Measurements from ENCODE around the gene MNAT1. TPM values are rescaled to one million over a fixed set of nuclear protein-coding genes. Genes with fewer than 3 reads are reported as not detected.

The MNAT1 gene
- total RNA-seq, 3 donors from 2014 or later (not counting 1 experiment from before 2014, with no cell fraction given), result 33.8 to 45.4 (median 34.0) TPM

GRCh38 chr14:60861545-60862140, 127.1 kb downstream of the MNAT1 start:
- Mint-ChIP-seq H3K4me3 (no peak overlapping the region), H3K27me3 (ENCODE audit: low read depth in 2 of 2) (no peaks in the 10 kb centered on the region), H3K36me3 (no peaks in the 10 kb centered on the region), H3K9me3 (peaks cover 0 to 3% of the 10 kb centered on the region in 2 donors), H3K4me1 (peaks cover 6% of the 10 kb centered on the region in 2 donors), H3K27ac (no peak overlapping the region)
- no peak for DNase-seq
- Histone ChIP-seq H3K27ac (ENCODE audit: low read length) (no peak overlapping the region), H3K27me3 (ENCODE audit: control insufficient read depth, insufficient read depth, low read length) (no peaks in the 10 kb centered on the region), H3K36me3 (ENCODE audit: control insufficient read depth, insufficient read depth, low read length) (no peaks in the 10 kb centered on the region), H3K9me3 (ENCODE audit: control insufficient read depth, insufficient read depth, low read length) (no peaks in the 10 kb centered on the region), H3K4me1 (ENCODE audit: control insufficient read depth, insufficient read depth, low read length) (no peaks in the 10 kb centered on the region), H3K4me3 (ENCODE audit: low read length) (no peak overlapping the region)
- no peak for ATAC-seq
- WGBS (ENCODE audit: insufficient coverage), result 100% methylated on average over 1 of the region's 3 CpGs
- no peak for TF ChIP-seq CTCF (IDR thresholded peaks at IDR 0.05)
- intact Hi-C loops (cut with micrococcal nuclease), result no loop called here

DNA sequence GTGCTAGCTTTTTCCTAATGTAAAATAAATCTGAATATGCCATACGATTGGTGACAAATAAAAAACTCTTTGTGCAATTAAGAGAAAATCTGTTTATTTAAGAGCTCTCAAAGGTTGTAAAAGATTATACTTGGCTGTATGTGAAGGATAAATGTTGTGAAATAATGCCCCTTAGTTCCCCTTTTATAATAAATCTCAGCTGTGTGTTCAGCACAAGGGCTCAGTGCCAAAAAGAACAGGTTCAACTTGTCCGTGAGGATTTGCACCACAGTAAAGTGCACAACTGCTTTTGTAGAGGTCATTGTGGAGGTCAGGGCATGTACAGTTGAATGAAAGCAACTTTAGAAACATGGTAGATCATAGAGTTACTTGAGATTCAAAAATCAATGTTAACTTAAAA, 127.7 kb downstream of the MNAT1 start:
- 88% methylated on average over 2 of the region's 2 CpGs for WGBS (ENCODE audit: insufficient coverage)
- DNase-seq, result no peak

DNA sequence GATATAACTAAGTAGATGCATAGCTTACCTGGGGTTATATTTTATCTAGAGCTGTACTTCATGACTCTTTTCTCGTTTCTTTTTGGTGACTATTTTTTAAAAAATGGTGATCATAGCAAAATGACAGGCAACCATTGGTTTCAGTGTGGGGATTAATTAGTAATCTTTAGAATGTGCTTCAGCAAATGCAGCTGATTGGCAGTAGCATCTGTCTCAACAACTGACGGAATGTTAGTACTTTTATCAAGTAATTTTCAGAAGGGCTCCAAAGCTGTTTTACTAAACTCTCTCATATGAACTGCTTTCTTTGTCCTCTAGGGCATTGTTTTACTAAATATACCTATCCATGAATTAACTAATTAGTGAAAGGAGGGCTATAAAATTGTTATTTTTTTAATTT, 128.7 kb downstream of the MNAT1 start:
- WGBS (ENCODE audit: insufficient coverage), result 95% methylated on average over 2 of the region's 2 CpGs
- no peaks in the 10 kb centered on the region for H3K27me3 ChIP-seq (ENCODE audit: control insufficient read depth, insufficient read depth, low read length)
- no peak overlapping the region for H3K4me3 ChIP-seq (ENCODE audit: low read length)
- no peaks in the 10 kb centered on the region for H3K4me1 ChIP-seq (ENCODE audit: control insufficient read depth, insufficient read depth, low read length)
- no peaks in the 10 kb centered on the region for H3K27me3 Mint-ChIP-seq (ENCODE audit: low read depth in 2 of 2)
- TF ChIP-seq CTCF (IDR thresholded peaks at IDR 0.05), result no peak
- peaks cover 6% of the 10 kb centered on the region in 2 donors for H3K4me1 Mint-ChIP-seq
- H3K27ac Mint-ChIP-seq, result no peak overlapping the region
- DNase-seq, result no peak
- H3K9me3 ChIP-seq (ENCODE audit: control insufficient read depth, insufficient read depth, low read length), result no peaks in the 10 kb centered on the region
- H3K36me3 ChIP-seq (ENCODE audit: control insufficient read depth, insufficient read depth, low read length), result no peaks in the 10 kb centered on the region
- intact Hi-C loops (cut with micrococcal nuclease), result no loop called here
- H3K4me3 Mint-ChIP-seq, result no peak overlapping the region
- no peak overlapping the region for H3K27ac ChIP-seq (ENCODE audit: low read length)
- ATAC-seq, result no peak
- H3K36me3 Mint-ChIP-seq, result no peaks in the 10 kb centered on the region
- H3K9me3 Mint-ChIP-seq, result no peaks in the 10 kb centered on the region

More for the DNA sequence above, 127.7 kb downstream of the MNAT1 start:
- Mint-ChIP-seq H3K27me3 (ENCODE audit: low read depth in 2 of 2) (no peaks in the 10 kb centered on the region), H3K4me1 (peaks cover 6% of the 10 kb centered on the region in 2 donors), H3K36me3 (no peaks in the 10 kb centered on the region), H3K9me3 (no peaks in the 10 kb centered on the region), H3K27ac (no peak overlapping the region), H3K4me3 (no peak overlapping the region)
- H3K27me3 ChIP-seq (ENCODE audit: control insufficient read depth, insufficient read depth, low read length), result no peaks in the 10 kb centered on the region
- no peaks in the 10 kb centered on the region for H3K36me3 ChIP-seq (ENCODE audit: control insufficient read depth, insufficient read depth, low read length)
- H3K4me1 ChIP-seq (ENCODE audit: control insufficient read depth, insufficient read depth, low read length), result no peaks in the 10 kb centered on the region
- no peak overlapping the region for H3K4me3 ChIP-seq (ENCODE audit: low read length)
- intact Hi-C loops (cut with micrococcal nuclease), result no loop called here
- H3K9me3 ChIP-seq (ENCODE audit: control insufficient read depth, insufficient read depth, low read length), result no peaks in the 10 kb centered on the region
- no peak for ATAC-seq
- no peak for TF ChIP-seq CTCF (IDR thresholded peaks at IDR 0.05)
- no peak overlapping the region for H3K27ac ChIP-seq (ENCODE audit: low read length)

Data from natural killer cell (primary cell).